ENCODE measurements around the gene LMO7.
"Not testable (repeated sequence)": the region's sequence is repeated elsewhere in the genome, so short reads cannot be mapped to it uniquely, and the experiment has no call there.

The LMO7 gene

GRCh38 chr13:75700552-75700951 is 64.4 kb downstream of the LMO7 start:
- no peak for DNase-seq

GRCh38 chr13:75702476-75702875 is 66.3 kb downstream of the LMO7 start:
- DNase-seq = no peak

- no peak for DNase-seq
Measured at GRCh38 chr13:75703769-75704168, 67.6 kb downstream of the LMO7 start.

GRCh38 chr13:75704194-75704926 is 68.2 kb downstream of the LMO7 start:
- DNase-seq = no peak

- DNase-seq = no peak
Measured at GRCh38 chr13:75704927-75705288, 68.8 kb downstream of the LMO7 start.

GRCh38 chr13:75705395-75705794 is 69.3 kb downstream of the LMO7 start:
- DNase-seq = no peak

GRCh38 chr13:75705908-75706307 is 69.8 kb downstream of the LMO7 start:
- DNase-seq = no peak

- no peak for DNase-seq
Measured at GRCh38 chr13:75713852-75714251, 77.7 kb downstream of the LMO7 start.

GRCh38 chr13:75715601-75716523 is 79.7 kb downstream of the LMO7 start:
- no peak for DNase-seq

- no peak for DNase-seq
Measured at GRCh38 chr13:75717525-75717924, 81.4 kb downstream of the LMO7 start.

- DNase-seq = no peak
Measured at GRCh38 chr13:75721307-75721706, 85.2 kb downstream of the LMO7 start.

GRCh38 chr13:75723901-75724300 is 87.8 kb downstream of the LMO7 start:
- DNase-seq = no peak

- DNase-seq = no peak
Measured at GRCh38 chr13:75724752-75725517, 88.8 kb downstream of the LMO7 start.

GRCh38 chr13:75725736-75726135 is 89.6 kb downstream of the LMO7 start:
- no peak for DNase-seq

- no peak for DNase-seq
Measured at GRCh38 chr13:75726306-75726705, 90.2 kb downstream of the LMO7 start.

GRCh38 chr13:75733113-75733512 is 97.0 kb downstream of the LMO7 start:
- not testable (repeated sequence) for DNase-seq

GRCh38 chr13:75736173-75736572 is 100.0 kb downstream of the LMO7 start:
- no peak for DNase-seq

GRCh38 chr13:75738841-75739240 is 102.7 kb downstream of the LMO7 start:
- DNase-seq = no peak

GRCh38 chr13:75739244-75739868 is 103.2 kb downstream of the LMO7 start:
- DNase-seq = no peak

- no peak for DNase-seq
Measured at GRCh38 chr13:75740031-75740430, 103.9 kb downstream of the LMO7 start.

- DNase-seq = not testable (repeated sequence)
Measured at GRCh38 chr13:75743072-75743471, 106.9 kb downstream of the LMO7 start.

- no peak for DNase-seq
Measured at GRCh38 chr13:75744127-75744526, 108.0 kb downstream of the LMO7 start.

- DNase-seq = no peak
Measured at GRCh38 chr13:75745387-75745786, 109.3 kb downstream of the LMO7 start.
